Activated T-helper 2 cell treated with anti-CD3 and anti-CD28 coated beads, Interferon-gamma antibody, Interleukin-2, Interleukin-4, amounts not matched to agents 10 μg/mL and 5 μg/mL and 100 μg/mL, durations not matched to agents 14 hours and 24 hours and 36 hours (primary cell): ENCODE results near the gene EEF1G. TPM values are rescaled to one million over a fixed set of nuclear protein-coding genes. Genes with fewer than 3 reads are reported as not detected.

ENCODE experiments used
- DNase-seq: peaks from one replicate; pipeline ENCODE4 v3.0.0; 2021; ENCODE audit warnings: low spot score
- H3K27ac Mint-ChIP-seq: one replicate; pipeline ENCODE4 v1.8.0; 2021; ENCODE audit warnings: mixed read lengths
- H3K27me3 Mint-ChIP-seq: one replicate; pipeline ENCODE4 v1.8.0; 2021; ENCODE audit warnings: low read depth, mixed read lengths
- H3K36me3 Mint-ChIP-seq: one replicate; pipeline ENCODE4 v1.8.0; 2021; ENCODE audit warnings: low read depth, mixed read lengths
- H3K4me1 Mint-ChIP-seq: one replicate; pipeline ENCODE4 v1.8.0; 2021; ENCODE audit warnings: low read depth, mixed read lengths
- H3K4me3 Mint-ChIP-seq: one replicate; pipeline ENCODE4 v1.8.0; 2021; ENCODE audit warnings: low read depth, mild to moderate bottlenecking, moderate library complexity, mixed read lengths
- H3K9me3 Mint-ChIP-seq: one replicate; pipeline ENCODE4 v1.8.0; 2021; ENCODE audit warnings: mixed read lengths
- intact Hi-C: fragments of 100-400 bp; cut with micrococcal nuclease; formaldehyde crosslinking; loops from one replicate; pipeline ENCODE4 v1.15.1; 2023
- total RNA-seq: library from RNA; stranded (reverse); gene quantifications from 2 replicates; pipeline ENCODE4 v1.2.3, GENCODE V29; 2022

EEF1G gene
- total RNA-seq, 1 donor from 2014 or later, result 1,395 TPM

DNA sequence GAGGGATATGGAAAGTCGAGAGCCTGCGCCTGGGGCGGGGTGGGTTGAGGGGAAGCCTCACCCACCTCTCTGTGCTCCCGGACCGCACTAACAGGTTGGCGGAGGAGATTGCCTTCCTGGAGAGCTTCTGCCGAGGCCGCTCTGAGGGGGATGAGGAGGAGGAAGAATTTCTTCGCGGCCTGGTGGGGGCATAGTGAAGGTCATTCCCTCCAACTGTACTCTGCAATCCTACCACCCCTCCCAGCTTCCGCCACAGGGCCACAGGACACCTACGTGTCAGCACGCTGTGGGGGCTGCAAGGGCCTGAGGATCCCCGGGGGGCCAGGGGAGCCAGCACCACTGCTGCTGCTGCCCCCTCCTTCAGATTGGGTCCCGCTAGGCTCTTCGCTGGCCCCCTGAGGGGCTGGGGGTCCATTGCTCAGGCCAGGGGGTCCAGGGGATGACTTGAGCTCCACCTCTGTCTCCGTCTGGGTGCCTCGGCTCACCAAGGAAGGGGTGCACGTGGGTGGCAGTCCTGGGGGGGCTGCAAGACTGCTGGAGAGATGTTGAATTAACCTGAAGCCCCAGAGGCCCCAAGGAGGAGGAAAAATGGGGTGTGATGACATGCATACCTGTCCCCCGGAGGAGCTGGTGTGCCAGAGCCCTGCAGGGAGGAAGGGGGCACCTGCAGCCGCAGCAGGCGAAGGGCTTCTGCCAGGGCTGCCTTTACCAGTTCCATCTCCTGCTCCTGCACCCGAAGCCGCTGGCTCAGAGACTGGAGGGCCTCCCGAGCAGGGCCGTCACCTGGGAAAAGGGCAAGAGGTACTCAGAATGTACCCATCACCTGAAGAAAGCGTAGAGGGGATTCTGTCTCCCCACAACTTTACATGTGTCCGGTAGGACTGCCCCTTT, 37.4 kb upstream of the EEF1G start:
- intact Hi-C loops, result loop anchor here (5.0 kb wide), 1 partner anchor 39 kb away; the partner anchor contains the start of gene EEF1G
- no peak for DNase-seq
- peak overlapping the region; percentile 95 for H3K27ac Mint-ChIP-seq
- peak overlapping the region; percentile 99 for H3K4me3 Mint-ChIP-seq
- no peaks in the 10 kb centered on the region for H3K9me3 Mint-ChIP-seq
- H3K36me3 Mint-ChIP-seq, result peaks cover 59% of the 10 kb centered on the region
- H3K4me1 Mint-ChIP-seq, result peaks cover 34% of the 10 kb centered on the region
- no peaks in the 10 kb centered on the region for H3K27me3 Mint-ChIP-seq

DNA sequence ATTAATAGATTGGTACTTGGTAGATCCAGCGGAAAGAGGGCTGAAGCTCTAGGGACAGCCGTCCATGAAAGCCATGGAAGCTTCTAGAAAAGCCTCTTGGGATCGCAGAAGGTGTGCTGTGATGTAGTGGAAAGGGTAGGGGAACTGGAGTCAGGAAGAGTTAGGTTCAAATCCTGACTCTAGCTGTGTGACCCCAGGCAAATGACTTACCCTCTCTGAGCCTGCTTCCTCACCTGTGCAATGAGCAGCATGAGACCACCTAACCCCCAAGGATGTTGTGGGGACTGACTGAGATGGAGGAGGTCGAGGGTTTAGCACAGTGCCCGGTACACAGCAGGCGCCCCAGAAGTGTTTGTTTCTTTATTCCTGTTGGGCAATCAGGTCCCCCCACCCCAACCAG, 36.7 kb upstream of the EEF1G start:
- H3K27me3 Mint-ChIP-seq, result no peaks in the 10 kb centered on the region
- H3K36me3 Mint-ChIP-seq, result peaks cover 65% of the 10 kb centered on the region
- no peak for DNase-seq
- intact Hi-C loops, result loop anchor here (5.0 kb wide), 1 partner anchor 38 kb away; the partner anchor contains the start of gene EEF1G
- H3K4me1 Mint-ChIP-seq, result peaks cover 34% of the 10 kb centered on the region
- H3K4me3 Mint-ChIP-seq, result peak overlapping the region; percentile 99
- no peaks in the 10 kb centered on the region for H3K9me3 Mint-ChIP-seq
- peak overlapping the region; percentile 70 for H3K27ac Mint-ChIP-seq

DNA sequence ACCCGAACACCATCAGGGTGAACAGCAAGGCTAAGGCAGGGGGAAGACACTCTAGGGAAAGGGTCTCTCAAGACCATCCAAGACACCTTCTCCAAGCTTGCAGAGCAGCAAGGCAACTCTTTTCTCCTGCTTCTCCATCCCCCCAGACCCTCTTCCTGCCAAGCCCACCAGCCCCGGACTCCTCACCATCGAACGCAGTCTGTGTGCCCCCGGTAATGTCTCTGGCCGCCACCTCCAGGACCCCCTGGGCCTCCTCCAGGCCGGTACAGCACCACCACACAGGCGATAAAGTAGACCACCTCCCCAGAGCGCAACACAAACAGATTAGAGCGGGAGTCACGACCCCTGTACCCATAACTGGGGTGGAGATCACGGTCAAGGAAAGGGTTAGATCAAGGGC, 35.1 kb upstream of the EEF1G start:
- Mint-ChIP-seq H3K4me3 (peak overlapping the region; percentile 26), H3K4me1 (peaks cover 26% of the 10 kb centered on the region), H3K36me3 (peaks cover 65% of the 10 kb centered on the region), H3K27me3 (no peaks in the 10 kb centered on the region), H3K9me3 (no peaks in the 10 kb centered on the region), H3K27ac (no peak overlapping the region)
- intact Hi-C loops, result no loop called here
- no peak for DNase-seq

DNA sequence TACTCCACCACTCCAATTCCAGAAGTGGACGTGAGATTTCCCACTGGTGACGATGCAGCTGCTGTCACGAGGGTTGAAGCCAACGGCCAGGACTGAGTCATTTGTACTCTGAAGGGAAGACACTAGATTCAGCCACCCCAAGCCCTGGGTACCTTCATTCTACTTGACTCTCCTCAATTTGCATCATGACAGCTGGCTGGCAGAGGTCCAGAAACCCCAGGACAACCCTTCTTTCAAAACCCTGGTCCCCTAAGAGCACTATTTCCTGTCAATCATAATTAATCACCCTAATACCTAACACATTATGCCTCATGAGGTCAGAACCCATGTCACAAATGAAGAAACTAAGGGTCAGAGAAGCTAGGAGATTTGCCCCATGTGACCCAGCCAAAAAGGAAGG, 34.0 kb upstream of the EEF1G start:
- H3K9me3 Mint-ChIP-seq, result no peaks in the 10 kb centered on the region
- no peak overlapping the region for H3K4me3 Mint-ChIP-seq
- H3K4me1 Mint-ChIP-seq, result peaks cover 28% of the 10 kb centered on the region
- intact Hi-C loops, result no loop called here
- no peak for DNase-seq
- H3K27ac Mint-ChIP-seq, result no peak overlapping the region
- no peaks in the 10 kb centered on the region for H3K27me3 Mint-ChIP-seq
- peaks cover 74% of the 10 kb centered on the region for H3K36me3 Mint-ChIP-seq

DNA sequence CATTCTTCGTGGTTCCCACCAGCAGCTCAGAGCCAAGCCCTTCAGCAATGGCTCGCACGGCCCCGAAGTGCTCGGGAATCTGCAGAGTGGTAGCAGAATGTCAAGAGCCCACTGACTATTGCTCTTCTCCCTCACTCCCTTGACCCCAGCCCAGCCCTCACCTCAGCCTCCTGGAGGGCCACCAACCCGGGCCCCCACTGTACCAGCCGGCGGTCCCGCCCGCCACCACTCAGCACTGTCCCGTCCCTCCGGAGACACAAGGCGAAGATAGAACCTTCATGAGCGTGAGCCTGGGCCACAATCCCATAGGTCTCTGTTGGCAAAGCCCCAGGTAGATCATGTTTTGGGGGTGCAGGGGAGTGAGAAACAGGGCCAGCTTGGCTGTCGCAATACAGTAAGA, 32.2 kb upstream of the EEF1G start:
- H3K27ac Mint-ChIP-seq, result no peak overlapping the region
- no peaks in the 10 kb centered on the region for H3K27me3 Mint-ChIP-seq
- no peak for DNase-seq
- H3K4me1 Mint-ChIP-seq, result peaks cover 28% of the 10 kb centered on the region
- H3K9me3 Mint-ChIP-seq, result no peaks in the 10 kb centered on the region
- intact Hi-C loops, result no loop called here
- H3K4me3 Mint-ChIP-seq, result no peak overlapping the region
- H3K36me3 Mint-ChIP-seq, result peaks cover 74% of the 10 kb centered on the region

- Mint-ChIP-seq H3K4me3 (no peak overlapping the region), H3K27ac (no peak overlapping the region), H3K27me3 (no peaks in the 10 kb centered on the region), H3K9me3 (no peaks in the 10 kb centered on the region), H3K36me3 (peaks cover 74% of the 10 kb centered on the region), H3K4me1 (peaks cover 25% of the 10 kb centered on the region)
- intact Hi-C loops, result no loop called here
- DNase-seq, result no peak
Observed at GRCh38 chr11:62605467-62605866, 31.8 kb upstream of the EEF1G start.

DNA sequence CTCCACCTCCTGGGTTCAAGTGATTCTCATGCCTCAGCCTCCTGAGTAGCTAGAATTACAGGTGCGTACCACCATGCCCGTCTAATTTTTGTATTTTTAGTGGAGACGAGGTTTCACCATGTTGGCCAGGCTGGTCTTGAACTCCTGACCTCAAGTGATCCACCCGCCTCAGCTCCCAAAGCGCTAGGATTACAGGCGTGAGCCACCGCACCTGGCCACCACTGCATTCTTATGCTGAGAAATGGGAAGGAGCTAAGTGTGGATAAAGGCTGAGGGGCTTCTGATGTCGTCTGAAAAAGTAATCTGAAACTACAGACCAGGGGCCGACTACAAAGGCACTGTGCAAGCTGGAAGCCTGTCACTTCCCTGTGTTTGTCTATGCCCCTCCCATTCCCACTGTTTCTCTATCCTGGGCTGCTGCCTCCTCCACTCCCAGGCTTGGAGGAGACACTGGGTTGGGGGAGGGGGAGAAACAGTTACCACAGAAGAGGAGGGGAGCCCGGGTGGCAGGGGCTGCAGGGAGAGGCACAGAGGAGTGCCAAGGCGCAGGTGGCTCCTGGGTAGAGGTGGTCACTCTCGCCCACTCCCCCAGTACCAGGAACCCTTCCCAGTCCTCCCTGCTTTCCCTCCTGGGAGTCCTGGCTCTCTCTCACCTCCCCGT, 30.9 kb upstream of the EEF1G start:
- peaks cover 25% of the 10 kb centered on the region for H3K4me1 Mint-ChIP-seq
- no peak overlapping the region for H3K27ac Mint-ChIP-seq
- H3K4me3 Mint-ChIP-seq, result no peak overlapping the region
- no peak for DNase-seq
- H3K27me3 Mint-ChIP-seq, result no peaks in the 10 kb centered on the region
- intact Hi-C loops, result loop anchor here (5.0 kb wide), 2 partner anchors 123 to 238 kb away; partner anchors contain the start of genes HNRNPUL2 and TTC9C
- peaks cover 75% of the 10 kb centered on the region for H3K36me3 Mint-ChIP-seq
- no peaks in the 10 kb centered on the region for H3K9me3 Mint-ChIP-seq

DNA sequence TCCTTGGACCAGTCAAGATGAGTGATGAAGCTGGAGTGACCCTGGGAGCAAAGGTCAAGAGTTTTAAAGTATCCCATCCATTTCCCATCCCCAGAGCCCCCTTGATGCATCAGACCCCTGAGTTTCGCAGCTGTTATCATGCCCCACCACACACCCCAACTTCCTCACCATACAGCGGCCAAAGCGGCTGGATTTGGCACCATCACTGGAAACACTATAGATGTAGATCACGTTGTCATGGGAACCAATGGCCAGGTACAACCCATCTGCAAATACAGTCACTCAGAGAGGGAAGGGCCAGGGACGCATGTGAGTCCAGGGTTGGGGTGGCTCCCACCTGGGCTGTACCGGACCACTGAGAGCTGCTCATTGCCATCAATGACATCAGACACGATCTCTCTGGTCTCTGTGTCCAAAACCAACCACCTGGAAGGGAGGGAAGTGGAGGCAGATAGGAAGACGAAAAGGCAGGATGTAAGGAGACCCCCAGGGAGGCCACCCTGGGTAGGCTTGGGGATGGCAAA, 30.1 kb upstream of the EEF1G start:
- Mint-ChIP-seq H3K27me3 (no peaks in the 10 kb centered on the region), H3K4me3 (peak overlapping the region; percentile 45)
- intact Hi-C loops, result loop anchor here (5.0 kb wide), 2 partner anchors 123 to 238 kb away; partner anchors contain the start of genes HNRNPUL2 and TTC9C

GRCh38 chr11:62603072-62603408, 29.3 kb upstream of the EEF1G start:
- Mint-ChIP-seq H3K9me3 (no peaks in the 10 kb centered on the region), H3K27ac (peak overlapping the region; percentile 21), H3K27me3 (no peaks in the 10 kb centered on the region), H3K36me3 (peaks cover 77% of the 10 kb centered on the region), H3K4me3 (peak overlapping the region; percentile 45), H3K4me1 (peaks cover 35% of the 10 kb centered on the region)
- no peak for DNase-seq
- intact Hi-C loops, result loop anchor here (5.0 kb wide), 2 partner anchors 124 to 239 kb away; partner anchors contain the start of genes HNRNPUL2 and TTC9C

More for the DNA sequence above, 30.1 kb upstream of the EEF1G start:
- H3K9me3 Mint-ChIP-seq, result no peaks in the 10 kb centered on the region
- DNase-seq, result no peak
- peaks cover 28% of the 10 kb centered on the region for H3K4me1 Mint-ChIP-seq
- H3K27ac Mint-ChIP-seq, result no peak overlapping the region
- H3K36me3 Mint-ChIP-seq, result peaks cover 75% of the 10 kb centered on the region

DNA sequence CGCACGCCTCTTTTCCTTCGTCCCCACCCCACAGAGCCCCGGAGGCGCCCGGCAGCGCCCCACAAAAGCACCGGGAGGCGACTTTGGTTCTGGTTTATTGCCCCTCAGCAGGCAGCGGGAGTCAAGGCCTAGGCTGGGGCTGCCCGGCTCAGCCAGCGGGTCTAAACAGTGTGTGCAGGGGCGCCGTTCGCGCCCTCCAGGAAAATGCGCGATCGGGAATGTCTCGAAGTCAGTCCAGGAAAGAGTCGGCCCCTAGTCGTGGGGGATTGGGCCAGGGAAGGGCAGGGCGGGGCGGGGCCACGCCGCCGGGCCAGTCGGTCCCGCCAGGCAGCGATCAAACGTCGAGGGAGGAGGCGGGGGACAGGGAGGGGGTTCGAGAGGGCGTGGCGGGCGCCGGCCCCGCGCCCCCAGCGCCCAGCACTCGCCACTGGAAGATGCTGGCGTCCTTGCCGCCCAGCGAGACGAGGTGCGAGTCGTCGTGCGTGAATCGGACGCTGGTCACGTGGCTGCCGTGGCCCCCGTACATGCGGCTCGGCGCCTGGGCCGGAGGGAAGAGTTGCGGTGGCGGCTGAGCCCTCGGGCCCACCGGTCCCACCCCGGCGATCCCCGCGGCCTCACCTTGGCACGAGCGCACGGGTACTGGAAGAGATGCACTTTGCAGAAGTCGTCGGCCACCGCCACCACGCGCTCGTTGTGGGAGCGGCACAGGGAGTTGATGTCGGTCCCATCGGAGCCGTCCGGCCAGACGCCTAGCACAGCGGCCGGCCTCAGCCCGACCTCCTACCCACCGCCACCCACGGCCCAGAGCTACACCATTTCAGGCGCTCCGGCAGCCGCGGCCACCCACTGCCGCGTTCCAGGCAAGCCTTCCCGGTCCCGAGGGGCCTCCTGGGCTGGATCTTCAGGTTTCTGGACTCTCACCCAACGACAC, 28.7 kb upstream of the EEF1G start:
- H3K27ac Mint-ChIP-seq, result peak overlapping the region; percentile 95
- peak overlapping the region; percentile 91 for H3K4me3 Mint-ChIP-seq
- peaks cover 38% of the 10 kb centered on the region for H3K4me1 Mint-ChIP-seq
- H3K9me3 Mint-ChIP-seq, result no peaks in the 10 kb centered on the region
- H3K36me3 Mint-ChIP-seq, result peaks cover 77% of the 10 kb centered on the region
- intact Hi-C loops, result loop anchor here (5.0 kb wide), 2 partner anchors 125 to 240 kb away; partner anchors contain the start of genes HNRNPUL2 and TTC9C
- DNase-seq, result no peak
- H3K27me3 Mint-ChIP-seq, result no peaks in the 10 kb centered on the region

GRCh38 chr11:62601372-62602140, 27.9 kb upstream of the EEF1G start, which contains the start of gene MTA2:
Gene MTA2 (minus strand): TSS chr11:62601865. CDS start chr11:62601450, 415 bp downstream.
- Mint-ChIP-seq H3K9me3 (no peaks in the 10 kb centered on the region), H3K36me3 (peaks cover 77% of the 10 kb centered on the region), H3K4me3 (peak within 1 kb of the TSS; percentile 91), H3K27ac (peak within 1 kb of the TSS; percentile 95), H3K27me3 (no peaks in the 10 kb centered on the region), H3K4me1 (peaks cover 41% of the 10 kb centered on the region)
- intact Hi-C loops, result loop anchor here (1.0 to 5.0 kb wide), 4 partner anchors 51 to 241 kb away; partner anchors contain the start of genes HNRNPUL2, INTS5, TTC9C and UQCC3
- peak; percentile 100 for DNase-seq
